ENCODE measurements around the gene SKIC8.

SKIC8 gene

DNA sequence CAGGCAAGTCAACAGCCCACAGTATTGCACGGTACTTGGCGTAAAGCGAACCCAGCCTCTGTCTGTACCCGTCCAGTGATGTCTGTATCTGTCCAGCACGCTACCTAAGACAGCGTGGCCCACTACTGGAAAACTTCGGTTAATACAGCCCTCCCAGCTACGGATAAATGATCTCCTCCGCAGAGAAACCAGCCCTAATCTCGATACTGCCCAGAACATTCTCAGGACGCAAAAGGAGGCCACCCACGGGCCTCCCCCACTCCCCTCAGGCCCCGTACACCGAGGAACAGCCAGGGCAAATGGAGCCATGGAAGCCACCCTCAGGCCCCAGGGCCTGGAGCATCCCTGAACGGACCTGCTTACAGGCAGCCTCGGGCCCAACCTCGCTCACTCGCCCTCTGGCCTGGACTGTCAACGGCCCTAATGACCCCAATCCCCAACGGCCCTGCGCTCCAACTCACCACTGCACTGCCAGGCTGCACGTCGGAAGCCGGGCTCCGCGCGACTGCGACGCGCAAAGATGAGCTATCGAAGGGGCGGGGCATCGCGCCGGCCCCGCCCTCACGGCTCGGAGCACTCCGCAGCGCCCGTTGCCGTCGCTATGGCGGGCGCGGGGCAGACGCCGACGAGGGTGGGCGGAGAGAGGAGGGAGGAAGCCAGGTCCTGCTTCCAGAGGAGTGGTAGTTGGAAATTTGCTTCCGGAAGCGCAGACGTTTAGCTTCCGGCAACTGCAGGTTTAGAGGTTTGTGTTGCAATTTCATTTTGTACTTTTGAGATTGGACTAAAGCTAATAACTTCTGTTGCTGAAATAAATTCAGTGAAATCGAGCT lies at the start of gene SKIC8:
Gene SKIC8 (minus strand): TSS at position 509 of the 830 bp plus-strand sequence. CDS start 3,923 bp downstream, outside the sequence.
- peak; percentile 94 to 96 for DNase-seq

DNA sequence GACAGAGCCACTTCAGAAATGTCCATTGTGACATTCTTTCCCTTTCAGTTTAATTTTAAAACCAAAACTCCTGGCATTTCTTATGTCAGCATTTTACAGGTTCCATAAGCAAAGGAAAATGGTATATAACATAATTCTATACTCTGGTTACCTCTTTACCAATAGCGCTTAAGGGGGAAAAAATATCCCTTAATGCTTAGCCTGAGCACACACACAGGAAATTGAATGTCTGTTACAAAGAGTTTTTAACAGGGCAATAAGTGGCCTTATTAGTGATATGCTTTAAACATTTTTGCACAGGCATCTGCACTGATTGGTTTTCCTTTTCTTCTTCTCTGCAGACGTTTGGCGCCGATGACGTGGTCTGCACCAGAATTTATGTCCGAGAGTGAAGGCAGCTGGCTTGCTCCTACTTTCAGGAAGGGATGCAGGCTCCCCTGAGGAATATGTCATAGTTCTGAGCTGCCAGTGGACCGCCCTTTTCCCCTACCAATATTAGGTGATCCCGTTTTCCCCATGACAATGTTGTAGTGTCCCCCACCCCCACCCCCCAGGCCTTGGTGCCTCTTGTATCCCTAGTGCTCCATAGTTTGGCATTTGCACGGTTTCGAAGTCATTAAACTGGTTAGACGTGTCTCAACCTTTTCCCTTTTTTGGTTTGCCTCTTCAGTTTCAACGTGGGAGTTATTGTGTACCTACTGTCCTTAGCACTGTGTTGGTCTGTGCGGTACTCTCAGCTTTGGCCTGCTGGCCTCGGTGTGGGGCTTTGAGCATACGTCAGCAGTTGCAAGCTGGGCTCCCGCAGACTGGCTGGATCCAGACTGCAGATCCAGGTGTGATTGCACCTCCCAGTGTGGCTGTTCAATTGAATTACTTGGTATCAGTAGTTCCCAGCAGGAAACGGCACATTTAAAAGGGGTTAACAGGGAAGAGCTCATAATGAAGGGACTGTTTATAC lies 48.5 kb upstream of the SKIC8 start:
- DNase-seq, result peak; percentile 52 to 78

DNA sequence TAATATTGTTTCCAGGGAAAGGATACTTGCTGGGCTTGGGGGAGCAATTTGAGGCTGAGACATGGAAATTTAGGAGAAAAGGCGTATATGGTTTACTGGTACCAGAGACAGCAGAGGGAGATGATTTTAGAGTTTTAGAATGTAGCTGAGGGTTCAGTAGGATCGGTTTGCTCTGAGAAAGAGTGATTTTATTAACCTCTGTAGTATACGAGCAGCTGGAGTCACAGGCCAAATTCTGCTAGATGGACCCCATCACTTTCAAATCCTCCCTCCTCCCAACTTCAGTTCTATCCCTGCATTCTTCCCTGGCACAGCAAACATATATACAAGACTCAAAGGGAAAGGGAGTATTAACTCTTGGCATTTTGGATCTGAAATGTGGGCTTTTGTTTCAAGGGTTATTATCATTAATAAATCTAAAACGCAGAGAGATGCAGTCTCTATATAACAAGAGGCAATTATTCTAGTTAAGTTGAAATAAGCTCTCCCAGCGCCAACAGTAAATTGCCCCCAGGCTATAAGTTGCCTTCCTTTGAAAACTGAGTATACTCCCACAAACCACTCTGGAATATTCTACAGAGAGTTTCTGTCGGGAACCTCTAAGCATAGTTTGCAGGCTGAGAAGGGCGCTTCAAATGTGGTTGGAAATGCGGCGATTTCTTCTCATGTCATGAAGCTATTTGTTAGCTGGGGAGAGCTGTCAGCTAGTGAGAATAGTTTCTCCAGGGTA lies 46.2 kb upstream of the SKIC8 start:
- peak in 1 of 2 experiments; percentile 11 for DNase-seq

DNA sequence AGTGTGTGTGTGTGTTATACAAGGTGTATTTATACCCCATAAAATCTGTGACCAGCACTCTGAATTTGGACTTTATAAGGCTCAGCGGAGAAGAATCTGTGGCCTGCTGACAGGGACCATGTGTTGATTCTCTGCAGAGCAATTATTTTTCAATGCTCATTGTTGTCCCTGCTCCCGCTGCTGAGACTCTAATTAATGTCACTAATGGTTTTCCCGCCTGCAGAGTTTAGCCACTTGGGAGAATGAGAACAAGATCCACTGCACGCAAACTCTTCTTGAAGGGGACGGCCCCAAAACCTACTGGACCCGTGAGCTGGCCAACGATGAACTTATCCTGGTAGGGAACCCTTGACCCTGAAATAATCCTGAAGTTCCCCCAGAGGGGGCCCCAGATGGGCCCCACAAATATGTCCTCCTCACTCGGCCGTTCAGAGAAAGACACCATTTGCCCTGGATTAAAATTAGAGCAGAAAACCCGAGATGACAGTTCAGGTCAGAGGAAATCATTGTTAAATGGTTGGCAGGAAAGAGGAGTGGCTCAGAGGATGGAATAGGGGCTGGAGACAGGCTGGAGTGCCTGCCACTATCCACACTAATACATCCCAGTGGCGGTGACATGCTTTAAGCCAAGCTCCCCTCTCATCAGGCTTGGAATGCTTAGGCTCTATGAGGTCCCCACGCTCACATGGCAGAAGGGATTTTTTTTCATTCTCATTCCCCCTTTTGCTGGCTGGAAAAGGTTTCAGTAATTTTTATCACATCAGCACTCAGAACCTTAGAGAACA lies 44.1 kb upstream of the SKIC8 start:
- peak in 1 of 2 experiments; percentile 28 for DNase-seq

DNA sequence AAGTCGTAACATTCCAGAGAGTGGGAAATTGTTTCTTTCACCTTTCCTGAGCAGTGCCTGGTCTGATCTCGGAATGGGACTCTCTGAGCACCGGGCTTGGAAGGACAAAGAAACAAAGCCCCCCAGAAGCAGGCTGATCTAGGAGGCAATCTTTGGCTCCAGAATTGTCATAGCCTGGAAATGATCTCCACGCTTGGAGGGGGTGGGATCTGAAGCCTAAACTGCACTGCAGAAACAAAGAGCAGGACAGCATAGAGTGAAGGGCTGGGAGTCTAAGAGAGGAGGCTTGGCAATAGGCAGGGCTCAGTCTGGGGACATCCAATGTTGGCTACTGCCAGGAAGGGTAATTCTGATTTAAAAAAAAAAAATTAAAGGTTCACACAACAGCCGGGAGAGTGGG lies 42.6 kb upstream of the SKIC8 start:
- DNase-seq, result no peak

DNA sequence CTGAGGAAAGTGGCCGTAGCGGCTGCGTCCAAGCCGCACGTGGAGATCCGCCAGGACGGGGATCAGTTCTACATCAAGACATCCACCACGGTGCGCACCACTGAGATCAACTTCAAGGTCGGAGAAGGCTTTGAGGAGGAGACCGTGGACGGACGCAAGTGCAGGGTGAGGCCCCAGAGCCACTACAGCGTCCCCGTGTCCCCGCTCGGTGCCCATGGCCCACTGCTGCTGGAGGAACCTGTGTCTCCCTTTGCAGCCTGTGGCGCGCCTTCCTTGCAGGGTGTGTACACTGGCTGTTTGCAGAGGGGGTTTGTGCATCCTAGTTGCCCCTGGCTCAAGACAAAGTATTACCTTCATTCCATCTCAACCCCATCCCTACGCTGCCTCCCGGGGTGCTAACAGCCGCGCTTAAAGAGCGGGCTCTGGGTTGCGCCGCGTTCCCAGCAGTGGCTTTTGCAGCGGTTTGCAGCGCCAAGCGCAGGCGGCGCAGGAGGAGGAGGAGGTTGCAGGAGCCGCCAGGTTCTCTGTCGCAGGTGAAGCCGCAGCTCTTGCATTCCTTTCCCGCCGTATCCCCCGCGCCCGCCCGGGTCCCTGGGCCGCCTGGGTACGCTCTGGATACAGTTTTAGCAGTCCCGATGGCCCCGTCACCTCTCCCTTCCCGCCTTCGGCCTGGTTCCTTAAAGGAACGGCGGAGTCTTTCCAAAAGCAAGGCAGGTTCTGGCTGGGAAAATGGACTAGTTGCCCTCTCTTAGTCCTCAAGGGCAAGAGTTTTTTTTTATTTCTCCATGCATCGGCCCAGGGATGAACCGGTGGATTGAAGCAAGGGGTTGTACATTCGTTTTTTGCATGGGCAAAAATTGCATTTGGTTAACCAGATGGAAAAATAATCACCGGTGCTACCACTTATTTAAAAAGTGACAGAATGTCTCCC lies 41.9 kb upstream of the SKIC8 start:
- no peak for DNase-seq

DNA sequence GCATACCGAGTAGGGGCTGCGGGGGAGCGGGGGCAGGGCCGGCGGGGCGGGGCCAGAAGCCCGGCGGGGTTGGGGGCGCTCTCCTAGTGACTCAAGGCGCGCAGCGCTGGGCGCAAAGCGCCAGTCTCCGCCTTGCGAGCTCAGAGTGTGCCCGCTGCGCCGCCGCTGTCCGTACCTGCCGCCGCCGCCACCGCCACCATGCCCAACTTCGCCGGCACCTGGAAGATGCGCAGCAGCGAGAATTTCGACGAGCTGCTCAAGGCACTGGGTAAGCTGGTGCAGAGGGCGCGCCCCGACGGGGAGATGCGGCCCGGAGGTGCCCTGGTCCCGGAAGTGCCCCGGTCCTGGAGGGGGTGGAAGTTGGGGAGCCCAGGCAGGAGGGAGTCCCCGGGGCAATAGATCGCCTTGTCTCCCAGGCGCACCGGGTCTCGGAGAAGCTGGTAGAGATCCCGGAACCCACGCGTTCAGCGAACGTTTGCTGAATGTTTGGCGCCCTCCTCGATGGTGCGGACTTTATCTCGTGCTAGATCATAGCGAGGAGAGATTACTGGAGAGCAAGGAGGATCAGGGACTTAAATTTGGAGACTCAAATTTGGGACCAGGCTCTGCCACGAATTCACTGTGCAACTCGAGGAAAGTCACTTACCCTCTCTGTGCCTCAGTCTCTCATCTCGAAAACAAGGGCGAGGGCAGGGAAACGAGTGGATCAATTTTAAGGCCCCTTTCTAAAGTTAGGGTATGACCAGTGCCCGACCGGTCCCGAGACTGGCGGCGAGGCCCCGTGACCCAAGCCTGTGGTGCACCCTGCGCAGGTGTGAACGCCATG lies 41.0 kb upstream of the SKIC8 start, which contains the start of gene CRABP1:
Gene CRABP1 (plus strand): TSS at position 123 of the 826 bp plus-strand sequence. CDS start 76 bp downstream, at position 199.
- DNase-seq, result no peak

DNA sequence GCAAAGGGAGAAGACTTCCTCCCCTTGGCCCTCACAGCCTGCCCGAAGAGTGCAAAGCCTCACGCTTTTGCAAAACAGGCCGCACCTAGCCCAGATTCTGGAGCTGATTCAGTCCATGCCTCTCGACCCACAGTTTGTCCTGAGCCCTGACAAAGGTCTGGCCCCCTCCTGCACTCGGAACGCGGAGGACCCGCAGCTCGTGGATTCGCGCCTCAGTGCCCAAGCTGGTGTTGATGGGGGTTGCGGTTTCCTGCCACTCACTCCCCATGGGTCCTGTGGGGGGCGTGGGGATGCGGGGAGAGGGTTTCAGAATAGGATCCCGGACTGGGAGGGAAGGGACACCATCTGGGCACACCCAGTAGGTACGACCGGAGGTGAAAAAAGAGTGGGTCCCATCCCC lies 40.1 kb upstream of the SKIC8 start:
- DNase-seq, result no peak

DNA sequence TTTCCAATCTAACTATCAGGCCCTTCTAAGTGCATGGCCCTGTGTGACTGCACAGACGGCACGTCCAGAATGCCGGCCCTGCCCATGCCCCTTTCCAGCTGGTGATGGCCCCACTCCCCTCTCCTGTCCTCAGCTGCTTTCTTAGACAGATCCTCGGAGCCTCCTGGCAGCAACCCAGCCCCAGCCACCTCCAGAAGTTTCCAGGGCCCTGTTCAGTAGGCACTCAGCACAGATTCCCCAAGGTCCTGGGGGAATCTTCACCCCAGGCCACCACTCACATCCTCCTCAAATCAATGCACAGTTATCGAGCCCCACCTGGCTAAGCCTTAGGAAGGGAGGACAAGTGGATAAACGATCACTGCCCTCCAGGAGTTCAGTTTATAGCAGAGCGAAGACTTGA lies 39.4 kb upstream of the SKIC8 start:
- no peak for DNase-seq

DNA sequence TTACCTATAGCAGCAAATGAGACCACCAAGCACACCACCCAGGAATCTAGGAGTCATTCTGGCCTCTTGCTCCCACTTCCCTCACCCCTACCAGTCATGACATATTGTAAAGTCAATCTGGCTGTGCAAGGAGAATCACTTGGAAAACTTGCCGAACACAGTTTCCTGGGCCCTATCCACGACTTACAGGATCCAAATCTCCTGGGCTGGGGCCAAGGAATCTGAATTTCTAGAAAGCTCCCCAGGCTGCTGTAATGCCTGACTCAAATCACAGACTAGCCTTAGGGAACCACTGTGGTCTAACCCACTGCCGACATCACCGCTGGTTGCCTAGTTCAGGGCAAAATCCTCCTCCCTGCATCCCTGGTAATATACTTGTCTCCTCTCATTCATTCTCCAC lies 36.6 kb upstream of the SKIC8 start:
- DNase-seq, result no peak

DNA sequence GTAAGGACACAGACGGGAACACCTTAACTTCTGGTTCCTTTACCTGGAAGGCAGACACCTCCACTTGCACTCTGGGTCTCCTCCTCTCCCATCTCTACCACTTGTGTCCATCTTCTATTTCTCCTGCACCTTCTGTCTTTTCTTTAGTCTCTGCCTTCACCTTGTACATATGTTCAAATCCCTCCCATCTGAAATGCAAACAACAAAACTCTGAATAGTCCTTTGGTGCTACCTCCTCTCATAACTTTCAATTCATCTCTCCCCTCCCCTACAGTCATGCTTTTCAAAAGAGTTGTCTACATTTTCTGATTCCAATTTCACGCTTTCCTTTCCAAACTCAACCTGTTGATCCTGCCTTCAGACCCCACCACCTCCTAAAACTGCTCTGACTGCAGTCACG lies 35.4 kb upstream of the SKIC8 start:
- no peak for DNase-seq

DNA sequence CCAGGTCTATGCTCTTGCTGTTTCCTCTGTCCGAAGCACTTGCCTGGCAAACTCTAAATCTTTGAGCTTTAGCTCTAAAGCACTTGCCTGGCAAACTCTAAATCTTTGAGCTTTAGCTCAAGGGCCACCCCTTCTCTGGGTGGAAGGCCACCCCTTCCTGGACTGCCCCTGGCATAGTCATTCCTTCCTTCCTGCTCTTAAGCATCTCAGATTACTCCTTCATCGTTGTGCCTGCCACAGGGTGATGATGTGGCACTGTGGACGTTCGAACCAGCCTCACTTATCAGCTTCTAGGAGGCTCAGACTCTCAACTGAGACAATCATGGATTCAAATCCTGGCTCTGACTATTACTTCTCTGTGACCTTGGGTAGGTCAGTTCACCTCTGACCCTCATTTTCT lies 30.2 kb upstream of the SKIC8 start:
- no peak for DNase-seq

DNA sequence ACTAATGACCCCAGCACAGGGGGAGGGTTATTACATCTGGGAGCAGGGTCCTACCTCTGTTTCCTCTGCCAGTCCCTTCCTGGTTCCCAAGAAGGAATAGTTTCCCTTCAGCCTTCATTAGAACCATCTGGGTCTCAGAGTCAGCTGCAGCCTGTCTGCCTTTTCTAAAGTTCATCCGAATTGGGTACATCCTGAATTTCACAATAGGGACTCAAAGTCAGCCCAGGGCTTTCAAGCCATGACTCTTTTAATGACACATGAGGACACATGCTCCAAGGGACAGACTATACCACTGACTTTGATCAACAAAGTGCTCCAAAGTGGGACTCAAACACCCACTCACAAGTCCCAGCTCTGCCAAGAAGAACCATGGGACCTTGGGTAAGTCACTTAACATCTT lies 28.1 kb upstream of the SKIC8 start:
- DNase-seq, result no peak

DNA sequence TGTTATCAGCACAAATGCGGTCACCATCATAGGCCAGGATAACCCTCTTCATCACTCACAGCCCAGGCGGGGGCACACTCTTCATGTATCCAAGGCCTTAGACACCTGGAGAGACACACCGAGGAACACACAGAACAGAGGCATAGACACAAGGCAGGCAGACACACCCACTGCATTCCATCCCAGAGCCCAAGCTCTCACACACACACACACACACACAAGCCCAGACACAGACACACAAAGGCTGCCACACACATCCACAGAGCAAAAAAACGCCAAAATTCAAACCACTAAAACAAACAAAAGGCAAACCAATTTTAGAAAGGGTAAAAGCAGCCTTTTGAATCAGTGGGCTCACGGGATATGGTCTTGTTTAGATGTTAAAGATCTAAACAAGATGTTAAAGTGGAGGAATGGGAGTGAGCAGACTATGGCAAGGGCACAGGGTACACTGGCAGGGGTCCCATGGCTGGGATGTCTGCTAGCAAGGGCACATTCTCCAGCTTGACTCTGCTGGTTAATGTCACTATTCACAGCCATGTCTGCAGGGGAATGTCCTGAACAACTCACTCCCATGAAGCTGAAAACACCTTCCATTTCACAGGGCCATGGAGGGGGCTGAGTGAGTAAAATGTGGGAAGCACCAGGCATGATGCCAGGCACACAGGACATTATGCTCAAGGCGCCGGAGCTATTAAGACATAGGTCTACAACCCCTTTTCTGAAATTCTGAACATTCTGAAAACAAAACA lies 25.9 kb upstream of the SKIC8 start:
- DNase-seq, result no peak

DNA sequence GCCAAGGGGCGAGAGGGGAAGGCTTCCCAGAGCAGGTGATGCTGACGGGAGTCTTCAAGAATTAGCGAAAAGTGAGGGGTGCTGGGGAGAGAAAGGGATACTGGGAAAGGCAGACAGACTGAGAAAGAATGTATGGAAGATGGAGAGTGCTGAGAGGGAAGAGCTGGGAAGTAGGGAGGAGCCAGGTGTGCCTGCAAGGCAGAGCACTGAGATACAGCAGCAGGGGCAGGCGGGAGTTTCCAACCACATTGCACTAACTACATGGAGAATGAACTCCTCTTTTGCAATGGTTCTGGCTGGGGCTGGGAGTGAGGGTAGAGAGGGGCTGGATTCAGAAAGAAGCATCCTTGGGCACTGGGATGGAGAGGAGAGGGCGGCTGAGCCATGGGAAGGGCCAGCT lies 24.7 kb upstream of the SKIC8 start:
- DNase-seq, result no peak

DNA sequence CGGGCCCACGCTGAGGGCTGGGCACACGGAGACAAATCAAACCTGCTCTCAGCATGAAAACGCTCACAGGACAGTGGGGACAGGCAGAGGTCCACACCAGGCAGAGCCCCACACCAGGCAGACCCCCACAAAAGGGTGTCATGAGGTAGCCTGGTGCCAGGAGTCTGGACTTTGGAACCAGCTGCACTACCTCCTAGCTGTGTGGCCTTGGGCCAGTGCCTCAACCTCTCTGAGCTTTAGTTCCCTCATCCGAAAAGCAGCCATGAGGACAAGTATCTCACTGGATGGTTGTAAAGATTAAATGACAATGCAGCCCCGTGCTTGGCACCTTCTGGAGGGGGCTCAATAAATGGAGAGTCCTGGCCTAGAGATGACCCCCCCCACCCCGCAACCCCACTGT lies 24.3 kb upstream of the SKIC8 start:
- DNase-seq, result no peak

DNA sequence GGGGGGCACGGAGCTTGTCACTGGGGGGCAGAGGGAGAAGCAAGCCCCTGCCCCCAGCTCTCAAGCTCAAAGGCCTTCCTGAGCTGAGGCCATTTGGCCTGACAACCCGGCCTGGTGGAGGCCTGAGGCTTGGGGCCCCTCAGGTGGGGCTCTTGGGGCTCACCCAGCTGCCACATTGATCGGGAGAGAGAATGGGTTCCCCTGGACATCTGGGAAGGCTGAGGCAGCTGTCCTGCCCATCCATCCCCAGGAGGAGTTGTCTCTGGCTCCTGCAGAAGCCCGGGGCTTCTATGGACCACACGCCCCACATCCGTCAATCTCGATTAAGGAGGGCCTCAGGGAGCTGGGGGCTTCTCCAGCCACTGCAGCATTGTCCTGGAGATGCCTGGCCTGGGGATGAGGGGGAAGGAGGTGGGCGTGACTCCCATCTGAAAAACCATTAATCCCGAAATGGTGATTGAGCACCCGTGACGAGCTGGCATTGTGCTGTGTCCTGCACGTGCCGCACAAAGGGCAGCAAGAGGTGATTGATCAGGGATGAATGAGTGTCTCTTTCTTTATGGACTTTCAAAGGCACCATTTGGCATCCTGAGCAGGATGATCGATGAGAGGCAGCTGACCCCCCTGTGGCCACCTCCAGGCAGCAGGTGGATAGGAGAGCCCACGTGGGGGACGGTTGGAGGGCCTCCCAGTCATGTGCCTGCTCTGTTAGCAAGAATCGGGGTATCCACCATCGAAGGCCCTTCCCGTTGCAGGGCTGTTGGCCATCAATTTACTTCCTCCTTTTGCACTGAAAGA lies 23.5 kb upstream of the SKIC8 start:
- no peak for DNase-seq

DNA sequence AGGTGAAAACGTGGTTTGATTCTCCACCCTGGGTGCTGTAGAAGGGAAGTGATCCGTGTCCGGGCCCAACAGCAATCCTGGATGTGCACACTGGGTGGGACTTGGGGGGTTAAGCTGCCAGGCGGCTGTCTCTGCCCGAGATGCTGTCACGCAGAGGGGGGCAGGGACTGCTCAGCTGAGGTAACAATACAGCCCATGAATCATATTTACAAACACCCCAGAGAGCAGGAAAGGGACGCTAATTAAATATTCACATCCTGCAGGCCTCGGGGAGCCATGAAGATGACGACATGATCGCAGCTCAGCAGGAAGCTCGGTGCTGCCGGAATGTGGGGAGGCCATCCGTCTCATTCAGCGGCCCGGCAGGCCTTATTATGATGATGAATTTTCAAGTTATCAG lies 22.8 kb upstream of the SKIC8 start:
- DNase-seq, result peak; percentile 84 to 92
